Body of pancreas (tissue), 4 donors: Measurements from ENCODE around the gene FADS1. TPM values are rescaled to one million over a fixed set of nuclear protein-coding genes. Genes with fewer than 3 reads are reported as not detected.

ENCODE experiments used
- ATAC-seq: fragments of 150-250 bp; one replicate; pipeline ENCODE4 v1.9.1; 2016
- DNase-seq, 4 donors: peaks; one replicate each; pipeline ENCODE4 v3.0.0-alpha.2; 2019
- H3K27ac ChIP-seq, 4 donors: fragments of 200-600 bp; sonication (generic); 1 replicate in 3 of 4; 2 replicates in 1 of 4; pipeline versions ENCODE4 v1.5.1 to v1.6.1; 2016 to 2019; ENCODE audit warnings: mild to moderate bottlenecking in 1 of 4, mixed read lengths in 1 of 4, moderate library complexity in 1 of 4
- H3K27me3 ChIP-seq, 2 donors: fragments of 200-600 bp; sonication (generic); one replicate each; pipeline ENCODE4 v1.6.0; 2016; ENCODE audit warnings: mild to moderate bottlenecking in 1 of 2
- H3K36me3 ChIP-seq, 2 donors: fragments of 200-600 bp; sonication (generic); replicated peaks in 1 of 2; 2 replicates each; pipeline ENCODE4 v1.5.1; 2016; ENCODE audit warnings: low read depth in 2 of 2; ENCODE audit not compliant: insufficient read depth in 1 of 2
- H3K4me1 ChIP-seq: fragments of 200-600 bp; sonication (generic); one replicate; pipeline ENCODE4 v1.6.0; 2016
- H3K4me3 ChIP-seq, 2 donors: fragments of 200-600 bp; sonication (generic); 1 replicate in 1 of 2; 2 replicates in 1 of 2; pipeline ENCODE4 v1.5.1; 2016 to 2019
- H3K9me3 ChIP-seq, 3 donors: fragments of 200-600 bp; sonication (generic); 1 replicate in 2 of 3; 2 replicates in 1 of 3; pipeline ENCODE4 v1.5.1; 2016
- POLR2A ChIP-seq, 3 donors: fragments of 450-650 bp; IDR thresholded peaks; one replicate each; pipeline ENCODE4 v1.6.1; 2016; ENCODE audit warnings: antibody characterized with exemption in 3 of 3, mild to moderate bottlenecking in 2 of 3
- WGBS, 2 donors: methylation state at CpG; one replicate each; pipeline ENCODE4 v1.1.5; 2017; 5-methylcytosine and 5-hydroxymethylcytosine counted together
- intact Hi-C: fragments of 100-400 bp; cut with DNase I; formaldehyde crosslinking; loops from one replicate; pipeline ENCODE4 v1.15.1; 2023
- total RNA-seq, 2 donors: library from RNA; depleted of rRNA; stranded (reverse); fragments of >200 nt; gene quantifications; one replicate each; pipeline ENCODE4 v1.1.0, GENCODE V29; 2016
- TF ChIP-seq, protein P1 (sequence below), 7 experiments: fragments of 450-650 bp in 4 of 7; fragments of 200-600 bp in 3 of 7; sonication (generic) in 3 of 7; IDR thresholded peaks; one replicate each; pipeline ENCODE4 v1.5.1; 2016 to 2019; ENCODE audit warnings: antibody characterized with exemption in 7 of 7

FADS1 gene
- total RNA-seq, 2 donors from 2014 or later = 4.6 to 7.0 TPM

GRCh38 chr11:61832207-61832606 lies 15.4 kb upstream of the FADS1 start:
- H3K36me3 ChIP-seq = no peaks in the 10 kb centered on the region
- DNase-seq (no peak), ATAC-seq (no peak)
- intact Hi-C loops = no loop called here
- no peak overlapping the region for H3K27ac ChIP-seq
- H3K4me3 ChIP-seq = no peak overlapping the region
- WGBS, 2 donors = 83 to 89% methylated on average over 2 to 4 of the region's 4 CpGs
- TF ChIP-seq, protein P1, sequence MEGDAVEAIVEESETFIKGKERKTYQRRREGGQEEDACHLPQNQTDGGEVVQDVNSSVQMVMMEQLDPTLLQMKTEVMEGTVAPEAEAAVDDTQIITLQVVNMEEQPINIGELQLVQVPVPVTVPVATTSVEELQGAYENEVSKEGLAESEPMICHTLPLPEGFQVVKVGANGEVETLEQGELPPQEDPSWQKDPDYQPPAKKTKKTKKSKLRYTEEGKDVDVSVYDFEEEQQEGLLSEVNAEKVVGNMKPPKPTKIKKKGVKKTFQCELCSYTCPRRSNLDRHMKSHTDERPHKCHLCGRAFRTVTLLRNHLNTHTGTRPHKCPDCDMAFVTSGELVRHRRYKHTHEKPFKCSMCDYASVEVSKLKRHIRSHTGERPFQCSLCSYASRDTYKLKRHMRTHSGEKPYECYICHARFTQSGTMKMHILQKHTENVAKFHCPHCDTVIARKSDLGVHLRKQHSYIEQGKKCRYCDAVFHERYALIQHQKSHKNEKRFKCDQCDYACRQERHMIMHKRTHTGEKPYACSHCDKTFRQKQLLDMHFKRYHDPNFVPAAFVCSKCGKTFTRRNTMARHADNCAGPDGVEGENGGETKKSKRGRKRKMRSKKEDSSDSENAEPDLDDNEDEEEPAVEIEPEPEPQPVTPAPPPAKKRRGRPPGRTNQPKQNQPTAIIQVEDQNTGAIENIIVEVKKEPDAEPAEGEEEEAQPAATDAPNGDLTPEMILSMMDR (IDR thresholded peaks at IDR 0.05) = no peak
- TF ChIP-seq POLR2A (IDR thresholded peaks at IDR 0.05) = no peak
- peaks cover 0 to 5% of the 10 kb centered on the region in 2 donors for H3K27me3 ChIP-seq
- no peaks in the 10 kb centered on the region for H3K9me3 ChIP-seq
- peaks cover 24% of the 10 kb centered on the region for H3K4me1 ChIP-seq

- TF ChIP-seq POLR2A (IDR thresholded peaks at IDR 0.05) = no peak
- TF ChIP-seq, protein P1 (IDR thresholded peaks at IDR 0.05) = no peak
- Histone ChIP-seq H3K4me1 (peaks cover 26% of the 10 kb centered on the region), H3K36me3 (no peaks in the 10 kb centered on the region), H3K9me3 (no peaks in the 10 kb centered on the region), H3K4me3 (no peak overlapping the region), H3K27me3 (peaks cover 0 to 5% of the 10 kb centered on the region in 2 donors), H3K27ac (no peak overlapping the region)
- DNase-seq (no peak), ATAC-seq (no peak)
- 60 to 64% methylated on average over 8 of the region's 8 CpGs for WGBS, 2 donors
- intact Hi-C loops = no loop called here
Measured at GRCh38 chr11:61830237-61831105, 13.7 kb upstream of the FADS1 start.

GRCh38 chr11:61829806-61830205 lies 13.0 kb upstream of the FADS1 start:
- H3K9me3 ChIP-seq = no peaks in the 10 kb centered on the region
- TF ChIP-seq POLR2A (IDR thresholded peaks at IDR 0.05) = no peak
- TF ChIP-seq, protein P1 (IDR thresholded peaks at IDR 0.05) = no peak
- H3K27me3 ChIP-seq = peaks cover 0 to 5% of the 10 kb centered on the region in 2 donors
- H3K4me1 ChIP-seq = peaks cover 26% of the 10 kb centered on the region
- H3K36me3 ChIP-seq = no peaks in the 10 kb centered on the region
- intact Hi-C loops = no loop called here
- 58 to 82% methylated on average over 2 to 4 of the region's 4 CpGs for WGBS, 2 donors
- H3K27ac ChIP-seq = no peak overlapping the region
- no peak overlapping the region for H3K4me3 ChIP-seq
- DNase-seq (no peak), ATAC-seq (no peak)

- intact Hi-C loops = no loop called here
- WGBS, 2 donors = 0 to 2% methylated on average over 17 to 50 of the region's 55 CpGs
- Histone ChIP-seq H3K27ac (peak overlapping the region in 3 of 4 donors; percentile 15 to 75 (median 65)), H3K9me3 (no peaks in the 10 kb centered on the region), H3K27me3 (peaks cover 0 to 5% of the 10 kb centered on the region in 2 donors), H3K36me3 (no peaks in the 10 kb centered on the region), H3K4me3 (peak overlapping the region in 1 of 2 donors; percentile 22), H3K4me1 (peaks cover 26% of the 10 kb centered on the region)
- TF ChIP-seq POLR2A (IDR thresholded peaks at IDR 0.05) = no peak
- TF ChIP-seq, protein P1 (IDR thresholded peaks at IDR 0.05) = peak in 4 of 7 experiments; percentile 6 to 29 (median 18)
- ATAC-seq (peak; percentile 39), DNase-seq (peak; percentile 26 to 56 (median 43))
Measured at GRCh38 chr11:61828629-61829407, 12.0 kb upstream of the FADS1 start.
